OCI-LY1 (cell line): ENCODE measurements around the gene RNFT2.

Experiments
- H2AFZ ChIP-seq: fragments of 200-600 bp; sonication (generic), shearing (Covaris generic); 2 replicates; pipeline ENCODE4 v1.6.0; 2014; ENCODE audit warnings: antibody characterized with exemption, mild to moderate bottlenecking, low read length
- H3F3A ChIP-seq: fragments of 200-600 bp; sonication (generic), shearing (Covaris generic); 2 replicates; pipeline ENCODE4 v1.6.0; 2014; ENCODE audit warnings: mild to moderate bottlenecking, antibody characterized with exemption, low read length, moderate library complexity; ENCODE audit not compliant: insufficient read depth
- H3K27ac ChIP-seq: fragments of 200-600 bp; sonication (generic); 2 replicates; pipeline ENCODE4 v1.5.1; 2014; ENCODE audit warnings: low read length, mixed run types, mild to moderate bottlenecking, low read depth; ENCODE audit not compliant: poor library complexity, severe bottlenecking
- H3K27me3 ChIP-seq: fragments of 200-600 bp; sonication (generic); 2 replicates; pipeline ENCODE4 v1.6.0; 2014; ENCODE audit warnings: antibody characterized with exemption, mild to moderate bottlenecking, low read length, moderate library complexity; ENCODE audit not compliant: insufficient read depth
- H3K36me3 ChIP-seq: fragments of 200-600 bp; sonication (generic); 2 replicates; pipeline ENCODE4 v1.6.1; 2014; ENCODE audit warnings: mild to moderate bottlenecking, antibody characterized with exemption, low read length, moderate library complexity, mixed read lengths; ENCODE audit not compliant: insufficient read depth
- H3K4me1 ChIP-seq: fragments of 200-600 bp; sonication (generic); 2 replicates; pipeline ENCODE4 v1.5.1; 2014; ENCODE audit warnings: mild to moderate bottlenecking, low read length, moderate library complexity; ENCODE audit not compliant: insufficient read depth, severe bottlenecking
- H3K4me2 ChIP-seq: fragments of 200-600 bp; sonication (generic), shearing (Covaris generic); 2 replicates; pipeline ENCODE4 v1.6.1; 2014; ENCODE audit warnings: low read length
- H3K4me3 ChIP-seq: fragments of 200-600 bp; sonication (generic); 2 replicates; pipeline ENCODE4 v1.5.1; 2014; ENCODE audit warnings: low read length, low read depth, mild to moderate bottlenecking, mixed read lengths; ENCODE audit not compliant: poor library complexity, severe bottlenecking
- H3K79me2 ChIP-seq: fragments of 200-600 bp; shearing (Covaris generic); 2 replicates; pipeline ENCODE4 v1.6.1; 2016; ENCODE audit warnings: mixed run types, low read length, mixed read lengths; ENCODE audit not compliant: insufficient read depth
- H3K9ac ChIP-seq: fragments of 200-600 bp; sonication (generic), shearing (Covaris generic); 2 replicates; pipeline ENCODE4 v1.6.1; 2014; ENCODE audit warnings: mild to moderate bottlenecking, low read length, mixed read lengths
- H3K9me2 ChIP-seq: fragments of 200-600 bp; sonication (generic), shearing (Covaris generic); 2 replicates; pipeline ENCODE4 v1.6.1; 2014; ENCODE audit warnings: low read depth, mild to moderate bottlenecking, low read length, mixed read lengths
- H3K9me3 ChIP-seq: fragments of 200-600 bp; shearing (Covaris generic); 2 replicates; pipeline ENCODE4 v1.6.1; 2014; ENCODE audit warnings: low read length, mixed read lengths
- H4K20me1 ChIP-seq: fragments of 200-600 bp; sonication (generic), shearing (Covaris generic); 2 replicates; pipeline ENCODE4 v1.6.0; 2016; ENCODE audit warnings: mild to moderate bottlenecking, low read length; ENCODE audit not compliant: insufficient read depth
- CTCF ChIP-seq: fragments of 200-600 bp; sonication (generic), shearing (Covaris generic); IDR thresholded peaks from 2 replicates; pipeline ENCODE4 v1.5.1; 2017; ENCODE audit warnings: mild to moderate bottlenecking, antibody characterized with exemption, low read length, moderate library complexity, mixed read lengths
- EZH2 ChIP-seq: fragments of 200-600 bp; sonication (generic), shearing (Covaris generic); IDR thresholded peaks from 2 replicates; pipeline ENCODE4 v1.8.0; 2017; ENCODE audit warnings: borderline replicate concordance, mixed run types, mild to moderate bottlenecking, antibody characterized with exemption, low read length, moderate library complexity, mixed read lengths

The RNFT2 gene

DNA sequence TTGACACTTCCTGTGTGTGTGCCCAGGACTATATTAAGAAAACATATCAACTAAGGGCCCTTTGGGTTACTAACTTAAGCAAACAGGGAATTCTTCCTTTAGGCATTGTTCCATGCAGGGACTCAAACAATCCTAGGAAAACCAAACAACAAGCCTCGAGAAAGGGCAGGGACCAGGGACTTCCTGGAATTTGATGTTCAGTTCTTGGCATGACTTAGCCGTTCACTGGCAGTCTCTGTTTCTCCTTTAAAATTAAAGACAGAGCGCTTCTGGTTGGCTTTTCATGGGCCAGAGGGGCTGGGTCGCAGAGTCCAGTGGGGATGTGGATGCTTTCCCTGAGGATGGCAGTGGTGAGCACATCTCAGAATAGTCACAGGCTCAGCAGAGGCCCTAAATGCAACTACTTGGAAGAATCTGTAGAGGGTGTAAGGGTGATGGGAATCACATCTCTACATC, 35.2 kb downstream of the RNFT2 start:
- Histone ChIP-seq H3K27me3 (no peaks in the 10 kb centered on the region), H3K9ac (no peak overlapping the region), H3K4me3 (no peak overlapping the region), H3K9me2 (no peaks in the 10 kb centered on the region), H3K9me3 (no peaks in the 10 kb centered on the region), H4K20me1 (no peaks in the 10 kb centered on the region), H3K36me3 (peaks cover 32% of the 10 kb centered on the region), H3K4me2 (no peak overlapping the region), H3F3A (no peaks in the 10 kb centered on the region), H2AFZ (no peak overlapping the region), H3K27ac (no peak overlapping the region), H3K4me1 (no peaks in the 10 kb centered on the region), H3K79me2 (no peaks in the 10 kb centered on the region)
- no peak for TF ChIP-seq CTCF
- TF ChIP-seq EZH2 = no peak

DNA sequence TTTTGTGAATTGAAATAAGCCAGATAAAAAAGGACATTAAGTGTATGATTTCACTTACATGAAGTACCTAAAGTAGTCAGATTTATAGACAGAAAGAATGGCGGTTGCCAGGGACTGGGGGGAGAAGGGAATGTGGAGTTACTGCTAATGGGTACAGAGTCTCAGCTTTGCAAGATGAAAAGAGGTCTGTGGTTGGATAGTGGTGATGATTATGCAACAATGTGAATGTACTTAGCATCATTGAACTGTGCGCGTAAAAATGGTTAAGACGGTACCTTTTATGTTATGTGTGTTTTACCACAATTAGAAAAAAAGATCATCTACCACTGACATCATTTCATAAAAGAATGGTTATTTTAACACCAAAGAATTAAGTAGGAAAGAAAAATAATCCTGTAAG, 35.9 kb downstream of the RNFT2 start:
- Histone ChIP-seq H3K4me2 (no peak overlapping the region), H3K9ac (no peak overlapping the region)

DNA sequence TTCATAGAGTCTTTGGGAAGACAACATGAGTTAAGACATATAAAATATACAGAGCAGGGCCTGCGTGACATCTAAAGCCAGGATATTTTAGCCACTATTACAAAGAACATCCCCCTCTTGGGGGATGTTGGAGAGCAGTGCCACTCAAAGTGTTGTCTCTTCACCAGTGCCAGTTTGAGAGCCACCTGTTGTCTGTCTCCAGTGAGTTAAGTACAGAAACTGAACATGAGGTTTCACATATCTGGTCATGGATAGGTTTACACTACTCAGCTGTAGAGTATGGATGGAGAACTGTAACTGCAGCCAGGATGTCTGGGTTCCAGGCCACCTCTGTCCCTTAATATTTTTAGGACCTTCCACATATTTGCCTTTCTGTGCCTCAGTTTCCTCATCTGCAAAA, 39.1 kb downstream of the RNFT2 start:
- TF ChIP-seq EZH2 (no peak), CTCF (no peak)
- no peak overlapping the region for H3K27ac ChIP-seq
- H3K27me3 ChIP-seq = no peaks in the 10 kb centered on the region
- no peaks in the 10 kb centered on the region for H4K20me1 ChIP-seq
- no peak overlapping the region for H2AFZ ChIP-seq
- H3K9me3 ChIP-seq = no peaks in the 10 kb centered on the region
- no peaks in the 10 kb centered on the region for H3K9me2 ChIP-seq
- no peaks in the 10 kb centered on the region for H3K79me2 ChIP-seq
- no peak overlapping the region for H3K9ac ChIP-seq
- peaks cover 45% of the 10 kb centered on the region for H3K36me3 ChIP-seq
- H3K4me3 ChIP-seq = no peak overlapping the region
- H3K4me2 ChIP-seq = no peak overlapping the region
- no peaks in the 10 kb centered on the region for H3K4me1 ChIP-seq
- no peaks in the 10 kb centered on the region for H3F3A ChIP-seq

More for the DNA sequence above, 35.9 kb downstream of the RNFT2 start:
- no peaks in the 10 kb centered on the region for H3K9me2 ChIP-seq
- no peaks in the 10 kb centered on the region for H4K20me1 ChIP-seq
- TF ChIP-seq EZH2 (no peak), CTCF (no peak)
- no peaks in the 10 kb centered on the region for H3K27me3 ChIP-seq
- no peaks in the 10 kb centered on the region for H3F3A ChIP-seq
- no peak overlapping the region for H3K4me3 ChIP-seq
- no peak overlapping the region for H2AFZ ChIP-seq
- no peaks in the 10 kb centered on the region for H3K4me1 ChIP-seq
- peaks cover 34% of the 10 kb centered on the region for H3K36me3 ChIP-seq
- H3K79me2 ChIP-seq = no peaks in the 10 kb centered on the region
- no peaks in the 10 kb centered on the region for H3K9me3 ChIP-seq
- no peak overlapping the region for H3K27ac ChIP-seq
